Measurements from ENCODE around the gene BSX.

GRCh38 chr11:122954455-122954854, 27.2 kb downstream of the BSX start:
- TF ChIP-seq CTCF (IDR thresholded peaks at IDR 0.05; ENCODE audit: insufficient read depth, low read depth, low read length) (no peak), EZH2 (IDR thresholded peaks at IDR 0.05; ENCODE audit: insufficient read depth, low read length) (no peak)
